ENCODE measurements around the gene MYO5C.

- TF ChIP-seq, protein P1, sequence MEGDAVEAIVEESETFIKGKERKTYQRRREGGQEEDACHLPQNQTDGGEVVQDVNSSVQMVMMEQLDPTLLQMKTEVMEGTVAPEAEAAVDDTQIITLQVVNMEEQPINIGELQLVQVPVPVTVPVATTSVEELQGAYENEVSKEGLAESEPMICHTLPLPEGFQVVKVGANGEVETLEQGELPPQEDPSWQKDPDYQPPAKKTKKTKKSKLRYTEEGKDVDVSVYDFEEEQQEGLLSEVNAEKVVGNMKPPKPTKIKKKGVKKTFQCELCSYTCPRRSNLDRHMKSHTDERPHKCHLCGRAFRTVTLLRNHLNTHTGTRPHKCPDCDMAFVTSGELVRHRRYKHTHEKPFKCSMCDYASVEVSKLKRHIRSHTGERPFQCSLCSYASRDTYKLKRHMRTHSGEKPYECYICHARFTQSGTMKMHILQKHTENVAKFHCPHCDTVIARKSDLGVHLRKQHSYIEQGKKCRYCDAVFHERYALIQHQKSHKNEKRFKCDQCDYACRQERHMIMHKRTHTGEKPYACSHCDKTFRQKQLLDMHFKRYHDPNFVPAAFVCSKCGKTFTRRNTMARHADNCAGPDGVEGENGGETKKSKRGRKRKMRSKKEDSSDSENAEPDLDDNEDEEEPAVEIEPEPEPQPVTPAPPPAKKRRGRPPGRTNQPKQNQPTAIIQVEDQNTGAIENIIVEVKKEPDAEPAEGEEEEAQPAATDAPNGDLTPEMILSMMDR (IDR thresholded peaks at IDR 0.05 in 2 of 3, conservative IDR thresholded peaks at IDR 0.05 in 1 of 3; ENCODE audit: control insufficient read depth in 2 of 3, extremely low read depth in 1 of 3, insufficient read depth in 1 of 3, low read depth in 3 of 3, low read length in 3 of 3): no peak
- TF ChIP-seq FOXM1 (IDR thresholded peaks at IDR 0.05; ENCODE audit: low read depth, low read length) (no peak), PAX5 (IDR thresholded peaks at IDR 0.05; ENCODE audit: borderline replicate concordance, low read depth, low read length) (no peak), CEBPB (IDR thresholded peaks at IDR 0.05; ENCODE audit: borderline replicate concordance in 1 of 2, low read depth in 2 of 2, low read length in 2 of 2) (no peak), NBN (IDR thresholded peaks at IDR 0.05) (no peak), TAF1 (IDR thresholded peaks at IDR 0.05; ENCODE audit: borderline replicate concordance, low read depth, low read length) (no peak), REST (IDR thresholded peaks at IDR 0.05; ENCODE audit: low read depth, low read length) (no peak)
- TF ChIP-seq, protein P2, sequence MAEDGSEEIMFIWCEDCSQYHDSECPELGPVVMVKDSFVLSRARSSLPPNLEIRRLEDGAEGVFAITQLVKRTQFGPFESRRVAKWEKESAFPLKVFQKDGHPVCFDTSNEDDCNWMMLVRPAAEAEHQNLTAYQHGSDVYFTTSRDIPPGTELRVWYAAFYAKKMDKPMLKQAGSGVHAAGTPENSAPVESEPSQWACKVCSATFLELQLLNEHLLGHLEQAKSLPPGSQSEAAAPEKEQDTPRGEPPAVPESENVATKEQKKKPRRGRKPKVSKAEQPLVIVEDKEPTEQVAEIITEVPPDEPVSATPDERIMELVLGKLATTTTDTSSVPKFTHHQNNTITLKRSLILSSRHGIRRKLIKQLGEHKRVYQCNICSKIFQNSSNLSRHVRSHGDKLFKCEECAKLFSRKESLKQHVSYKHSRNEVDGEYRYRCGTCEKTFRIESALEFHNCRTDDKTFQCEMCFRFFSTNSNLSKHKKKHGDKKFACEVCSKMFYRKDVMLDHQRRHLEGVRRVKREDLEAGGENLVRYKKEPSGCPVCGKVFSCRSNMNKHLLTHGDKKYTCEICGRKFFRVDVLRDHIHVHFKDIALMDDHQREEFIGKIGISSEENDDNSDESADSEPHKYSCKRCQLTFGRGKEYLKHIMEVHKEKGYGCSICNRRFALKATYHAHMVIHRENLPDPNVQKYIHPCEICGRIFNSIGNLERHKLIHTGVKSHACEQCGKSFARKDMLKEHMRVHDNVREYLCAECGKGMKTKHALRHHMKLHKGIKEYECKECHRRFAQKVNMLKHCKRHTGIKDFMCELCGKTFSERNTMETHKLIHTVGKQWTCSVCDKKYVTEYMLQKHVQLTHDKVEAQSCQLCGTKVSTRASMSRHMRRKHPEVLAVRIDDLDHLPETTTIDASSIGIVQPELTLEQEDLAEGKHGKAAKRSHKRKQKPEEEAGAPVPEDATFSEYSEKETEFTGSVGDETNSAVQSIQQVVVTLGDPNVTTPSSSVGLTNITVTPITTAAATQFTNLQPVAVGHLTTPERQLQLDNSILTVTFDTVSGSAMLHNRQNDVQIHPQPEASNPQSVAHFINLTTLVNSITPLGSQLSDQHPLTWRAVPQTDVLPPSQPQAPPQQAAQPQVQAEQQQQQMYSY (CRISPR knock-in tag; IDR thresholded peaks at IDR 0.05): no peak
- TF ChIP-seq, protein P3, sequence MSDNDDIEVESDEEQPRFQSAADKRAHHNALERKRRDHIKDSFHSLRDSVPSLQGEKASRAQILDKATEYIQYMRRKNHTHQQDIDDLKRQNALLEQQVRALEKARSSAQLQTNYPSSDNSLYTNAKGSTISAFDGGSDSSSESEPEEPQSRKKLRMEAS (IDR thresholded peaks at IDR 0.05; ENCODE audit: low read depth, low read length): no peak
Measured at GRCh38 chr15:52256930-52257733, 38.5 kb downstream of the MYO5C start.

Data from GM12878 (cell line).